Tibial nerve (tissue), 4 donors: Measurements from ENCODE around the gene TMEM120B. TPM values are rescaled to one million over a fixed set of nuclear protein-coding genes. Genes with fewer than 3 reads are reported as not detected.
A peak's percentile ranks its signal among the peaks of the same experiment; 100 is the strongest.
"Not testable (repeated sequence)": the region's sequence is repeated elsewhere in the genome, so short reads cannot be mapped to it uniquely, and the experiment has no call there.

Source experiments
- DNase-seq, 2 donors: peaks; one replicate each; pipeline ENCODE4 v3.0.0-alpha.2; 2019; ENCODE audit warnings: low spot score in 2 of 2
- H3K27ac ChIP-seq, 4 donors: fragments of 200-600 bp; sonication (generic) in 3 of 4; one replicate each; pipeline ENCODE4 v1.5.1; 2017 to 2019; ENCODE audit warnings: mild to moderate bottlenecking in 1 of 4
- H3K27me3 ChIP-seq, 2 donors: fragments of 200-600 bp; sonication (generic) in 1 of 2; one replicate each; pipeline versions ENCODE4 v1.5.1 to v1.6.0; 2017 to 2019
- H3K36me3 ChIP-seq, 3 donors: fragments of 200-600 bp; sonication (generic); one replicate each; pipeline ENCODE4 v1.5.1; 2018 to 2019
- H3K4me1 ChIP-seq, 4 donors: fragments of 200-600 bp; sonication (generic) in 3 of 4; one replicate each; pipeline ENCODE4 v1.5.1; 2017 to 2019
- H3K4me3 ChIP-seq, 4 donors: fragments of 200-600 bp; sonication (generic) in 3 of 4; one replicate each; pipeline ENCODE4 v1.5.1; 2017 to 2019; ENCODE audit warnings: mild to moderate bottlenecking in 1 of 4, moderate library complexity in 1 of 4
- H3K9me3 ChIP-seq, 4 donors: fragments of 200-600 bp; sonication (generic) in 3 of 4; one replicate each; pipeline ENCODE4 v1.5.1; 2017 to 2019
- CTCF ChIP-seq, 5 experiments: fragments of 200-600 bp in 3 of 5; fragments of 450-650 bp in 2 of 5; sonication (generic) in 3 of 5; IDR thresholded peaks; one replicate each; pipeline ENCODE4 v1.5.1; 2016 to 2019; ENCODE audit warnings: antibody characterized with exemption in 5 of 5, mild to moderate bottlenecking in 3 of 5, moderate library complexity in 2 of 5
- EP300 ChIP-seq, 2 donors: sonication (generic); formaldehyde crosslinking; IDR thresholded peaks; one replicate each; pipeline ENCODE4 v1.6.1; 2017; ENCODE audit warnings: antibody characterized with exemption in 2 of 2, mild to moderate bottlenecking in 1 of 2
- POLR2A ChIP-seq, 2 donors: fragments of 450-650 bp; IDR thresholded peaks; one replicate each; pipeline ENCODE4 v1.6.1; 2017; ENCODE audit warnings: antibody characterized with exemption in 2 of 2, mild to moderate bottlenecking in 2 of 2, moderate library complexity in 2 of 2
- WGBS, 2 donors: methylation state at CpG; one replicate each; pipeline ENCODE4 v1.1.5; 2018; 5-methylcytosine and 5-hydroxymethylcytosine counted together
- total RNA-seq, 4 donors: library from RNA; depleted of rRNA; stranded (reverse); fragments of >200 nt; gene quantifications; one replicate each; pipeline ENCODE4 v1.1.0, GENCODE V29; 2016

Gene TMEM120B
- total RNA-seq, 4 donors from 2014 or later = 10.1 to 13.9 (median 11.5) TPM

GRCh38 chr12:121751749-121752351 lies 39.3 kb downstream of the TMEM120B start:
- 91 to 95% methylated on average over 9 to 12 of the region's 12 CpGs for WGBS, 2 donors
- Histone ChIP-seq H3K27me3 (no peaks in the 10 kb centered on the region), H3K27ac (no peak overlapping the region), H3K9me3 (no peaks in the 10 kb centered on the region), H3K4me1 (peaks cover 0 to 31% (median 9%) of the 10 kb centered on the region in 4 donors), H3K36me3 (peaks cover 0 to 31% (median 0%) of the 10 kb centered on the region in 3 donors), H3K4me3 (no peak overlapping the region)
- TF ChIP-seq CTCF (IDR thresholded peaks at IDR 0.05) = no peak
- no peak for TF ChIP-seq POLR2A (IDR thresholded peaks at IDR 0.05)
- no peak for DNase-seq

GRCh38 chr12:121753844-121754264 lies 41.3 kb downstream of the TMEM120B start:
- H3K27ac ChIP-seq = peak overlapping the region; percentile 21 to 84 (median 70)
- DNase-seq = peak in 1 of 2 donors; percentile 18
- WGBS, 2 donors = 35 to 50% methylated on average over 9 to 11 of the region's 12 CpGs

GRCh38 chr12:121754836-121755235 lies 42.3 kb downstream of the TMEM120B start:
- 85 to 88% methylated on average over 11 of the region's 11 CpGs for WGBS, 2 donors
- H3K4me3 ChIP-seq = no peak overlapping the region

More at GRCh38 chr12:121753844-121754264, 41.3 kb downstream of the TMEM120B start:
- TF ChIP-seq POLR2A (IDR thresholded peaks at IDR 0.05) (peak in 1 of 2 donors; percentile 15), EP300 (IDR thresholded peaks at IDR 0.05) (peak in 1 of 2 donors; percentile 63), CTCF (IDR thresholded peaks at IDR 0.05) (no peak)
- H3K4me1 ChIP-seq = peaks cover 0 to 23% (median 5%) of the 10 kb centered on the region in 4 donors
- H3K27me3 ChIP-seq = no peaks in the 10 kb centered on the region
- H3K36me3 ChIP-seq = peaks cover 0 to 43% (median 0%) of the 10 kb centered on the region in 3 donors
- H3K9me3 ChIP-seq = no peaks in the 10 kb centered on the region
- no peak overlapping the region for H3K4me3 ChIP-seq

GRCh38 chr12:121755591-121755990 lies 43.0 kb downstream of the TMEM120B start:
- H3K27me3 ChIP-seq = no peaks in the 10 kb centered on the region
- H3K4me3 ChIP-seq = no peak overlapping the region
- H3K36me3 ChIP-seq = peaks cover 0 to 35% (median 0%) of the 10 kb centered on the region in 3 donors
- TF ChIP-seq POLR2A (IDR thresholded peaks at IDR 0.05) = no peak
- TF ChIP-seq EP300 (IDR thresholded peaks at IDR 0.05) = no peak
- TF ChIP-seq CTCF (IDR thresholded peaks at IDR 0.05) = no peak
- no peaks in the 10 kb centered on the region for H3K9me3 ChIP-seq
- H3K4me1 ChIP-seq = peaks cover 0 to 19% (median 4%) of the 10 kb centered on the region in 4 donors
- DNase-seq = no peak
- 98 to 99% methylated on average over 3 of the region's 3 CpGs for WGBS, 2 donors
- H3K27ac ChIP-seq = peak overlapping the region in 1 of 4 donors; percentile 84

More at GRCh38 chr12:121754836-121755235, 42.3 kb downstream of the TMEM120B start:
- Histone ChIP-seq H3K27me3 (no peaks in the 10 kb centered on the region), H3K9me3 (no peaks in the 10 kb centered on the region), H3K36me3 (peaks cover 0 to 43% (median 0%) of the 10 kb centered on the region in 3 donors), H3K27ac (peak overlapping the region in 2 of 4 donors; percentile 80 to 84), H3K4me1 (peaks cover 0 to 19% (median 4%) of the 10 kb centered on the region in 4 donors)
- TF ChIP-seq EP300 (IDR thresholded peaks at IDR 0.05) (no peak), POLR2A (IDR thresholded peaks at IDR 0.05) (no peak), CTCF (IDR thresholded peaks at IDR 0.05) (no peak)
- DNase-seq = no peak

GRCh38 chr12:121758536-121758935 lies 46.0 kb downstream of the TMEM120B start:
- H3K4me3 ChIP-seq, H3K27ac ChIP-seq, DNase-seq, H3K9me3 ChIP-seq, H3K27me3 ChIP-seq: not testable (repeated sequence)
- Histone ChIP-seq H3K4me1 (peaks cover 0 to 25% (median 4%) of the 10 kb centered on the region in 4 donors), H3K36me3 (peaks cover 0 to 44% (median 0%) of the 10 kb centered on the region in 3 donors)
- WGBS, 2 donors = 89 to 91% methylated on average over 13 to 17 of the region's 22 CpGs
